ENCODE measurements around the gene CTU2.

The CTU2 gene

GRCh38 chr16:88764080-88764479, 57.8 kb downstream of the CTU2 start:
- no peak for DNase-seq

- no peak for DNase-seq
Observed at GRCh38 chr16:88764913-88765349, 58.6 kb downstream of the CTU2 start.
